GM12891 (cell line): Measurements from ENCODE around the gene HEY2.

Source experiments
- DNase-seq: peaks from one replicate; pipeline ENCODE4 v3.0.0; 2011; ENCODE audit warnings: low spot score; ENCODE audit not compliant: insufficient read length
- FAIRE-seq: peaks from 2 replicates; lab custom pipeline; 2011; peaks lifted over from hg19 to GRCh38; lab: Jason Lieb, UNC
- PAX5 ChIP-seq: IDR thresholded peaks from 2 replicates; pipeline ENCODE4 v1.6.1; 2011; ENCODE audit warnings: low read length, moderate library complexity, mild to moderate bottlenecking; ENCODE audit not compliant: insufficient read depth, severe bottlenecking
- POLR2A ChIP-seq: IDR thresholded peaks from 2 replicates; pipeline ENCODE4 v1.6.1; 2011; ENCODE audit warnings: low read depth, low read length, control low read depth
- POLR2AphosphoS5 ChIP-seq: IDR thresholded peaks from 2 replicates; pipeline ENCODE4 v1.6.1; 2011; ENCODE audit warnings: low read depth, low read length, control low read depth
- POU2F2 ChIP-seq: IDR thresholded peaks from 2 replicates; pipeline ENCODE4 v1.6.1; 2011; ENCODE audit warnings: low read depth, mild to moderate bottlenecking, control low read depth, low read length, moderate library complexity
- SPI1 ChIP-seq: IDR thresholded peaks from 2 replicates; pipeline ENCODE4 v1.6.1; 2011; ENCODE audit warnings: low read depth, low read length, control low read depth
- TAF1 ChIP-seq: IDR thresholded peaks from 2 replicates; pipeline ENCODE4 v1.6.1; 2011; ENCODE audit warnings: low read depth, low read length, control low read depth

Gene HEY2

DNA sequence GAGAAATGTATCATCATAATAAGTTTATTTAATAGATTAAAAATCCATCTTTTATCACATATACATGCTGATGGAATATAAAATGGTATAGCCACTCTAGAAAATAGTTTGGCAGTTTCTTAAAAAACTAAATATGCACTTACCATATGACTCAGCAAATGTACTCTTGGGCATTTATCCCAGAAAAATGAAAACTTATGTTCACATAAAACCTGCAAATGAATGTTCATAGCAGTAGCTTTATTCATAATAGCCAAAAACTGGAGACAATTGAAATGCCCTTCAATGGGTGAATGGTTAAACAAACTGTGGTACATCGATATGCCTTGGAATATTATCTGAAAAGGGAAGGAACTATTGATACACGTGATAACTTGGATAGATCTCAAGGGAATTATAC is 34.9 kb downstream of the HEY2 start:
- TF ChIP-seq TAF1 = no peak
- TF ChIP-seq POLR2AphosphoS5 = no peak
- no peak for TF ChIP-seq PAX5
- TF ChIP-seq POLR2A = no peak
- no peak for TF ChIP-seq POU2F2
- TF ChIP-seq SPI1 = no peak
- DNase-seq (no peak), FAIRE-seq (no peak)

DNA sequence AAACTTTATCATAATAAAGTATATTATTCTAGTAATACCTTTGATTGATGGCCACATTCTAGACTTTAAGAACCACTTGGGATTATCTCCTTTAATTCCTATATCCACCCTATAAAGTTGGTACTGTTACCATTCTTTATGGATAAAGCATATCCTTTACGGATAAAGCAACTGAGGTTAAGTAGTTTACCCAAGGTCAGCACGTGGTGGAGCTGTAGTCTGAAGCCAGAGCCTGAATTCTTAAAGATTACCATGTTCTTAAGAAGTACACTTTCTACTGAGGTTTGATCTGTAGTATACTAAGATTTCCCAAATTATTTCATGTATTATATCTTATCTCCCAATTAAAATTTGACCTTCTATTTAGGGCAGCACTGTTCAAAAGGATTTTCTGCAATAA is 38.4 kb downstream of the HEY2 start:
- DNase-seq (no peak), FAIRE-seq (no peak)
- no peak for TF ChIP-seq POU2F2
- TF ChIP-seq SPI1 = no peak
- TF ChIP-seq TAF1 = no peak
- TF ChIP-seq PAX5 = no peak
- no peak for TF ChIP-seq POLR2AphosphoS5
- TF ChIP-seq POLR2A = no peak

DNA sequence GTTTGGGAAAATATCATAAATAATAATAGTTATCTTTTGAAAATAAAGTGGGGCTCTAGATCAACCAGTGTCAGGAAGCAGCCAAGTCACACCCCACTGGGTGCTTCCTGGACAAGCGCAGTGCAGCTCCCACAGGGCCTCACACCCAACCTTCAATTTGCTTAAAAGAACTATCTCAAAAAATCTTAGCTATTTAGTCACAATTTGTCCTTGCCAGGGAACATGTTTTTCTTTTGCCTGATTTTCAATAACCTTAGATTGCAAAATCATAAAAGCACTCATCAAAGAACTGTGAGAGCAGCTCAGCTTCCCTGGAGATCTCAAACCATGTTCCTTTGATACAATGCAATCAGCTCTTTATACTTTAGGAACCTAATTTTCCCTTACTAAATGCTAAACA is 39.7 kb downstream of the HEY2 start:
- TF ChIP-seq POU2F2 (no peak), SPI1 (no peak), PAX5 (no peak), TAF1 (no peak), POLR2A (no peak), POLR2AphosphoS5 (no peak)
- no peak for DNase-seq
- FAIRE-seq = no peak

DNA sequence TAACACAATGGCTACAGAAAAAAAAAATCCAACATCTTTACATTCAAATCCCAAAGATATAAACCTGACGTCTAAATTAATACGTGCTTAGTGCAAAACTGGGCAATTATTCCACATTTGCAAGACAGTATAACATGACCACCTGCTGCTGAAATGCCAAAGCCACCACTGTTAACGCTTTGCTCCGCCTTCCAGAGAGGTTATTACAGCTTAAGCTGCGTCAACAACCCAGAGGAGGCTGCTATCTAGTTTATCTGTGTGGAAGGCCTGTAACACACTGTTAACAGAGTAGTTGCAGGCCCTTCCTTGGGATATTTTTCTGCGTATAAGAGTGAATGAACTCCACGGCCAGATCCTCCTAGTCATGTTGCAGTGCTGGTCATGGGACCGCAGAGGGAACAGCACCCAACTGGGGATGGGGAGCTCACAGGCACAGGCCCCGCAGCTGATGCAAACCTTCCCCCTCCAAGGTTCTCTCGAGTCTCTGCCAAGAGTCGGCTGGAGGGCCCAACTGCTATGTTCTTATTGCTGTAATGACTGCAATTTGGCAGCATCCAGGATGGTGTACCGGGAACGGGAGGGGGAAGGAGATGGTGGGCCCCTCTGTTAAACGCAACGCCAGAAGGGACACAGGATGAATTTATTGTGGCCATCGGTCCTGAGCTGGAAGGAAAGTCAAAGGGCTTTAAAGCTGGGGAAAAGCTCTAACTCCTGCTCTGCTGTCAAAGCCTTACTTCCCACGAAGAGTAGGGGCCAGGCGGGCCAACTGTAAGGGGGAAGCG is 40.3 kb downstream of the HEY2 start:
- FAIRE-seq = peak; percentile 85
- DNase-seq = no peak
- no peak; the same call in 1 of the 2 replicates for TF ChIP-seq POLR2AphosphoS5
- no peak; the same call in 1 of the 2 replicates for TF ChIP-seq POLR2A
- TF ChIP-seq POU2F2 = no peak
- no peak for TF ChIP-seq PAX5
- no peak for TF ChIP-seq TAF1
- TF ChIP-seq SPI1 = no peak

DNA sequence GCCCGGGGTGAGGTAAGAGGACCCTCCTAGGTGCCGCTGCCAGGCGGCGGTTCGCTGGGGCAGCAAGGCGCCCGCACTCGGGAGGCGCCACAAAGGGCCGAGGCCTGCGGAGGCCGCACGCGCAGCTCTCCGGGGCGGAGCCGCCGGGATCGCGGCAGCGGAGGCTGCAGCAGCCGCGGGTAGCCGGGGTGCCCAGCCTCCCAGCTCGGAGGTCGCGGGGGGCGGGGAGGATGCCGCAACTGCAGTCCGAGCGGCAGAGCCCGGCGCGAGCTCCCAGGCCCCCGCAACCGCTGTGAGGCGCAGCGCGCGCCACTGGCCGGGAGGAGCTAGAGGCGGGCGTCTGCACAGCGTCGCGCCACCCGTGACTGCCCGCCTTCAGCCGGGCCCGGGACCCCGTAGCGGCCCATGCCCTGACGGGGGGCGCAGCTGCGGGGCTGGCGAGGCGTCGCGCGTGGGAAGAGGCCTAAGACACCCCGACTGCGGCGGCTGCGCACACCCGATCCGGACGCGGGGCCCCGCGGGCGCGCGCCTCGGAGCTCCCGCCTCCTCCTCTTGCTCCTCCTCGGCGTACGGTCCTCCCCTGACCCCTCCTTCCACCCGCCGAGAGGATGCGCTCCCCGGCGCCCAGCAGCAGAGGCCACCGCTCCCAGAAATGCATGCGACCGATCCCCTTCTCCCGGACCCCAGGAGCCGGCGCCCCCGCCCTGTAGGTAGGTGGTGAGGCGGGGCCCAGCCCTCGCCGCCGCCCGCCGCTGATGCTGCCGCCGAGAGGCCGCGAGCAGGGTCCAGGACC is 41.1 kb downstream of the HEY2 start, which contains the start of gene NCOA7:
Gene NCOA7, plus strand, starts transcription at position 603 of the 793 bp plus-strand sequence. CDS start 24,395 bp downstream, outside the sequence.
- FAIRE-seq (peak; percentile 75), DNase-seq (peak; percentile 64)

DNA sequence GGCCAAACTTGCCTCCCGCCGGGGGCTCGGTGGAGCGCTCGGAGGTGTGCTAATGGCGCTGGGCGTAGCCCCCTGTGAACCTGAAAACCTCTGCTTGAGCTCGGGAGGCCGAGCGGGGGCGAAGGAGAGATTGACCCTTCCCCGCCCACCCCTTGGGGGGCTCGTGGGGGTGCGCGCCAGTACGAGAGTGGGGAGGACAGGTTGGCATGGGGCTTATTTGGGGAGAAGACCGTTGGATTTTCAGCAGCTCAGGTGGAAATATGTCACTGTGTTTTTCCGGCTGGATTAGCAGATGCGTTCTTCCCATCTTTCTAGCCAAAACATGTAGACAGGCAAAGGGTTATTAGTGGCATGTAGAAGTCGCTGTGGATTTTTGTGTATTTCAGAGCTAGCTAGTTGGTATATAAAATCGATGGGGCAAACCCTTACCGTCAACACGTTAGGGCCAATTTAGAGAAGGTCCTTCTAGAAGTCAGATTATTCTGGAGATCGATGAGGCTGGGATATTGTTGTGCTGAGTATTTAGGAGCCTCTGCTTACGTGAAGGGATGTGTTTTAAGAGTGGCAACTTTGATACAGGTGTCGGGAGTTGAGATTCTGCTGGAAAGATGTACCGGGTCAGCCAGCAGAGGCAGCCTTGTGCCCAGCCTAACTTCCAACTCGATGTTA is 41.9 kb downstream of the HEY2 start:
- FAIRE-seq = peak; percentile 92
- TF ChIP-seq SPI1 (no peak), PAX5 (no peak), POLR2AphosphoS5 (no peak), POU2F2 (no peak), POLR2A (no peak), TAF1 (no peak)

More for the DNA sequence above, 41.1 kb downstream of the HEY2 start, which contains the start of gene NCOA7:
- TF ChIP-seq POLR2AphosphoS5 (peak; percentile 65; the same call in 1 of the 2 replicates), PAX5 (no peak), POLR2A (0 out of 2 replicates have a peak, but pooled peaks have one; percentile 18)

DNA sequence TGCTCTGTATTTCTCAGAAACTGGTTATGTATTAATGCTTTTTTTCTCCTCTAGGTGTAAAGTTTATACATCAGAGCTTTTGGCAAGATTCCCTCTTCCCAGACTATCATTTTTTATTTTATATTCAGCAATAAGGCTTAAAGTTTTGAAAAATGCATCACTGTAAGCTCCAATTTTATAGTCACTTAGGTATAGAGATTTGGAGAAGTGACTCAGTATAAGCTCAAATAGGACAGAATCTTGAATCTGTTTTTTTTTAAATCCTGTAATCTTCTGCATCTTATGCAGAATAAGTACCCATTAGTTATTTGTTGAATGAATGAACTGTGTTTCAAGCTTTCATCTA is 42.4 kb downstream of the HEY2 start:
- FAIRE-seq (no peak), DNase-seq (no peak)
- no peak for TF ChIP-seq TAF1
- no peak for TF ChIP-seq POU2F2
- TF ChIP-seq POLR2A = no peak
- TF ChIP-seq POLR2AphosphoS5 = no peak
- TF ChIP-seq PAX5 = no peak
- TF ChIP-seq SPI1 = no peak

More for the DNA sequence above, 41.9 kb downstream of the HEY2 start:
- DNase-seq = no peak

DNA sequence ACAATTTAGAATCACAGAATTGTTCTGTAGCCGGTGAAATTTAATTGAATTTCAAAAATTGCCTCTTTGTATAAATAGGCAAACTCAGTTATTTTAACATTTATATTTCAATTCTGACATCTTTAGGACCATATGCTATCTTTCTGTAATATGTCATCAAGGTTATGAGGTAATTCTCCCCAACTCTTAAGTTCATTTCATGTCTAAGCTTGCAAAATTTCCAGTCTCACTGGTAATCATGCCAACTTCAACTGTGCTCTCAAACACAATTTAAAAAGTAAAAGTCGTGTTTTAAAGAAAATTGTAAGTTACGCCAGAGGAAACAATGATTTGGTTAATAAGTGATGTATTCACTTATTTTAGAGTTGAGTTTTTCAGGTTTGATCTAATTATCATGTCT is 42.7 kb downstream of the HEY2 start:
- TF ChIP-seq PAX5 (no peak), TAF1 (no peak)
- no peak for FAIRE-seq
- no peak for DNase-seq

DNA sequence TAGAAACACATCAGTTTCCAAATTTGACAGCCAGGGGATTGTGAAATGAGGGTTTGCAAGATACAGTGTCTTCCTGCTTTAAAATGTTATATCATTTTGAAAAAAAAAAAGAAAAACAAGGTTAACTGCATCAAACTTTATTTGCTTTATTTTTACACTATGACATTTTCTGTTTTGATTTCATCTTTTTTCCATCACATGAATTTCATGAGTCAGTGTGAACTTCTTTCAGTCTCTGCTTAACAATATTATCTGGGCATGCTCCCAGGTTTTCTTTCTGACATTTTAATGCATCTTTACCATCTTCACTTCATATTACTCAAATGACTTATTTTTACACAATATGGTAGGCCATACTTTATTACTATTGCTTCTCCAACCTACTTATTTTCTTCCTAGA is 43.2 kb downstream of the HEY2 start:
- FAIRE-seq = no peak
- no peak for DNase-seq
- TF ChIP-seq POLR2AphosphoS5 = no peak
